Caco-2 (cell line): Measurements from ENCODE around the gene CCNI. TPM values are rescaled to one million over a fixed set of nuclear protein-coding genes. Genes with fewer than 3 reads are reported as not detected.
A peak's percentile ranks its signal among the peaks of the same experiment; 100 is the strongest.

Experiments used
- BruUV-seq: library from RNA; stranded (reverse); fragments of 400-500 nt; replicated peaks from 2 replicates; lab custom pipeline; 2021; lab: Mats Ljungman, UMichigan
- CTCF ChIA-PET: fragments of 300-600 bp; sonication (Branson Sonifier 250); formaldehyde crosslinking; loops from one replicate; lab custom pipeline; 2022; ENCODE audit warnings: antibody characterized with exemption; lab: Charles Lee
- POLR2A ChIA-PET: fragments of 300-600 bp; sonication (Branson Sonifier 250); formaldehyde crosslinking; loops from one replicate; lab custom pipeline; 2022; ENCODE audit warnings: antibody characterized with exemption; lab: Charles Lee
- DNase-seq, 2 experiments: peaks; one replicate each; pipeline versions ENCODE4 v3.0.0 to v3.0.0-alpha.2; 2020 to 2022
- H3K27me3 ChIP-seq: replicated peaks from 2 replicates; pipeline ENCODE4 v1.6.0; 2011; ENCODE audit warnings: low read length; ENCODE audit not compliant: control insufficient read depth, insufficient read depth
- H3K36me3 ChIP-seq: 2 replicates; pipeline ENCODE4 v1.5.1; 2011; ENCODE audit warnings: low read length; ENCODE audit not compliant: control insufficient read depth, insufficient read depth
- H3K4me1 ChIP-seq: fragments of 250-450 bp; sonication (Bioruptor Pico); 2 replicates; pipeline ENCODE4 v1.5.1; 2020; ENCODE audit warnings: mild to moderate bottlenecking
- H3K4me3 ChIP-seq: 2 replicates; pipeline ENCODE4 v1.5.1; 2011; ENCODE audit warnings: low read depth, mild to moderate bottlenecking, control low read depth, low read length
- H3K9me3 ChIP-seq: fragments of 250-450 bp; sonication (Bioruptor Pico); 2 replicates; pipeline ENCODE4 v1.5.1; 2020; ENCODE audit warnings: mild to moderate bottlenecking, moderate library complexity
- H3K27ac Mint-ChIP-seq: one replicate; pipeline ENCODE4 v1.8.0; 2022; ENCODE audit warnings: mixed read lengths; ENCODE audit not compliant: unreplicated experiment
- H3K27me3 Mint-ChIP-seq: one replicate; pipeline ENCODE4 v1.8.0; 2022; ENCODE audit warnings: mixed read lengths; ENCODE audit not compliant: insufficient read depth, unreplicated experiment
- H3K36me3 Mint-ChIP-seq: one replicate; pipeline ENCODE4 v1.8.0; 2022; ENCODE audit warnings: mild to moderate bottlenecking, mixed read lengths; ENCODE audit not compliant: insufficient read depth, unreplicated experiment
- H3K4me1 Mint-ChIP-seq: one replicate; pipeline ENCODE4 v1.8.0; 2022; ENCODE audit warnings: low read depth, mixed read lengths; ENCODE audit not compliant: unreplicated experiment
- H3K4me3 Mint-ChIP-seq: one replicate; pipeline ENCODE4 v1.8.0; 2022; ENCODE audit warnings: mild to moderate bottlenecking, moderate library complexity, mixed read lengths; ENCODE audit not compliant: unreplicated experiment
- H3K9me3 Mint-ChIP-seq: one replicate; pipeline ENCODE4 v1.8.0; 2022; ENCODE audit warnings: mixed read lengths; ENCODE audit not compliant: unreplicated experiment
- intact Hi-C: fragments of 100-400 bp; cut with micrococcal nuclease; formaldehyde crosslinking; loops from one replicate; pipeline ENCODE4 v1.10.0; 2022; ENCODE audit not compliant: unreplicated experiment
- total RNA-seq: library from RNA; stranded (reverse); gene quantifications from 2 replicates; pipeline ENCODE4 v1.2.3, GENCODE V29; 2022
- TF ChIP-seq, protein P1 (sequence below), 2 experiments: fragments of 200-600 bp in 1 of 2; IDR thresholded peaks; 1 replicate in 1 of 2; 2 replicates in 1 of 2; pipeline versions ENCODE4 v1.5.1 to v1.8.0; 2011 to 2022; ENCODE audit warnings: antibody characterized with exemption in 1 of 2, control low read depth in 1 of 2, inconsistent platforms in 1 of 2, low read depth in 1 of 2, low read length in 1 of 2, mild to moderate bottlenecking in 1 of 2, moderate library complexity in 1 of 2; ENCODE audit not compliant: insufficient read depth in 1 of 2, severe bottlenecking in 1 of 2, unreplicated experiment in 1 of 2

CCNI gene
- total RNA-seq, 1 experiment from 2014 or later: 164 TPM

DNA sequence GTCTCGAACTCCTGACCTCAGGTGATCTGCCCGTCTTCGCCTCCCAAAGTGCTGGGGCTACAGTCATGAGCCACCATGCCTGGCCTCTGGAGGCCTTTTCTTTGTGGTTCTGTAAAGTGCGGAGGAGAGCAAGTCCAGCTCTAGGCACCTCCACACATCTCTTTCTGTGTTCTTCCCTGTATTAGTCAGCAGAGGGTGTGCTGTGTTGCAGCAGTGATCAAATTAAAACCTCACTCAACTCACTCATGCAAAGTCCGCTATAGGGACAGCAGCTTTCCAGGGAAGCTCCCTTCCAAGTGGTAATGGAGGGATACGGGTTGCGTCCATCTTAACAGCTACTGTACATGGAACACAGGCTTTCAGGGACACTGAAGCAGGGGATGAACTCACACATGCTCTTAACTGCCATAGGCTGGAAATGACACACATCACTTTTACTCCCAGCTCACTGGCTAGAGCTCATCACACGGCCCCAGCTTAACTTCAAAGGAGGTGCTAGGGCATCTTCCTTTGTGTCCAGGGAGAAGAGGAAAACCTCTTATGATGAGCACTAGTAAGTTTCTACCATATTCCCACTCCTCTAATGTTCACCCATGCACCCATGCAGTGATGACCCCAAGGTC lies 45.2 kb upstream of the CCNI start:
- Histone ChIP-seq H3K4me3 (no peak overlapping the region), H3K9me3 (no peaks in the 10 kb centered on the region), H3K27me3 (no peaks in the 10 kb centered on the region; the same call in 1 of the 2 replicates), H3K4me1 (no peaks in the 10 kb centered on the region), H3K36me3 (no peaks in the 10 kb centered on the region)
- Mint-ChIP-seq H3K4me1 (no peaks in the 10 kb centered on the region), H3K27me3 (no peaks in the 10 kb centered on the region), H3K36me3 (no peaks in the 10 kb centered on the region), H3K9me3 (no peaks in the 10 kb centered on the region), H3K4me3 (no peak overlapping the region), H3K27ac (no peak overlapping the region)
- ChIA-PET POLR2A (no interaction called here), CTCF (interaction anchor here (0.8 to 2.0 kb wide), 2 partner anchors 69 to 83 kb away, joined by 3 to 30 read pairs; no protein-coding TSS in a partner anchor)
- intact Hi-C loops: no loop called here
- TF ChIP-seq, protein P1, sequence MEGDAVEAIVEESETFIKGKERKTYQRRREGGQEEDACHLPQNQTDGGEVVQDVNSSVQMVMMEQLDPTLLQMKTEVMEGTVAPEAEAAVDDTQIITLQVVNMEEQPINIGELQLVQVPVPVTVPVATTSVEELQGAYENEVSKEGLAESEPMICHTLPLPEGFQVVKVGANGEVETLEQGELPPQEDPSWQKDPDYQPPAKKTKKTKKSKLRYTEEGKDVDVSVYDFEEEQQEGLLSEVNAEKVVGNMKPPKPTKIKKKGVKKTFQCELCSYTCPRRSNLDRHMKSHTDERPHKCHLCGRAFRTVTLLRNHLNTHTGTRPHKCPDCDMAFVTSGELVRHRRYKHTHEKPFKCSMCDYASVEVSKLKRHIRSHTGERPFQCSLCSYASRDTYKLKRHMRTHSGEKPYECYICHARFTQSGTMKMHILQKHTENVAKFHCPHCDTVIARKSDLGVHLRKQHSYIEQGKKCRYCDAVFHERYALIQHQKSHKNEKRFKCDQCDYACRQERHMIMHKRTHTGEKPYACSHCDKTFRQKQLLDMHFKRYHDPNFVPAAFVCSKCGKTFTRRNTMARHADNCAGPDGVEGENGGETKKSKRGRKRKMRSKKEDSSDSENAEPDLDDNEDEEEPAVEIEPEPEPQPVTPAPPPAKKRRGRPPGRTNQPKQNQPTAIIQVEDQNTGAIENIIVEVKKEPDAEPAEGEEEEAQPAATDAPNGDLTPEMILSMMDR (IDR thresholded peaks at IDR 0.05; ENCODE audit: insufficient read depth in 1 of 2, low read depth in 1 of 2, low read length in 1 of 2, severe bottlenecking in 1 of 2, unreplicated experiment in 1 of 2): peak in 1 of 2 experiments; percentile 28
- BruUV-seq: no TSS peak
- peak in 1 of 2 experiments; percentile 12 for DNase-seq

DNA sequence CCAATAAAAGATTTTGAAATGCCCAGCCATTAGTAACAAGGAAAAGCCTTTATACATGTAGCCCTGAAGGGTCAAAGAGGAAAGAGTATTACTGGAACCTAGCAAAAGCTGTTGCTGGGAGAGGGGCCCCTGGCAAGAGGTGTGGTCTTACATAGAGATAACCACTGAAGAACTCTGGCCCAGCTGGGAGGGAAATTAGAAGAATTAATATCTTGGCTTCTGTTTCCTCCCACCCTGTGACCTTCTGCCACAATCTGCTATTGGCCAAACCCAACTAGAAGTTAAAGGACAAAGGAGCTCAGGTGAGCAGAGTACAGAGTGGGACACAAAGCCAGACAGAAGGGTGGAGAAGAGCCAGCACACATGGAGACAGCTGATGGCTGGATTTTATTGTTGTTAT lies 41.9 kb upstream of the CCNI start:
- CTCF ChIA-PET: no interaction called here

DNA sequence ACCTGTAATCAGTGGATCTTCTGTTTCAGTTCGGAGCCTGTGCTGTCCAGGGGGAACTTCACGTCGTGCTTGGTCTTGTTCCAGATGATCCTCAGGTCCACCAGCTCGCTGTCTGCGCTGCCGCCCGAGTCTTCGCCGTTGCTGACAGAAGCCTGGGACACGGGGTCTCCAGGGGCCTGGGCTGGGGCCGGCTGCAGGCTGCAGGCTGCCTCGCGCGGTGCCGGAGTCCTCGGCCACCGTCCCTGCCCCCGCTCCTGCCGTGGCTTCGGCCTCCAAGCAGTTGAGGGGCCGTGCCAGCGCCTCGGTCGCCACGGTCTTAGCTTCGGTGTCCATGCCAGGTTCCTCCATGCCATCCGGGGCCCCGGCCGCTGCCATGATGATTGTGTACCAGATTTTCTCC lies 37.3 kb upstream of the CCNI start:
- TF ChIP-seq, protein P1 (IDR thresholded peaks at IDR 0.05; ENCODE audit: insufficient read depth in 1 of 2, low read depth in 1 of 2, low read length in 1 of 2, severe bottlenecking in 1 of 2, unreplicated experiment in 1 of 2): no peak

More for the DNA sequence above, 41.9 kb upstream of the CCNI start:
- Histone ChIP-seq H3K27me3 (peaks cover 1% of the 10 kb centered on the region; the same call in 1 of the 2 replicates), H3K4me3 (no peak overlapping the region), H3K9me3 (no peaks in the 10 kb centered on the region), H3K36me3 (no peaks in the 10 kb centered on the region), H3K4me1 (no peaks in the 10 kb centered on the region)
- Mint-ChIP-seq H3K36me3 (no peaks in the 10 kb centered on the region), H3K4me1 (no peaks in the 10 kb centered on the region), H3K4me3 (no peak overlapping the region), H3K27ac (no peak overlapping the region), H3K27me3 (no peaks in the 10 kb centered on the region), H3K9me3 (no peaks in the 10 kb centered on the region)
- TF ChIP-seq, protein P1 (IDR thresholded peaks at IDR 0.05; ENCODE audit: insufficient read depth in 1 of 2, low read depth in 1 of 2, low read length in 1 of 2, severe bottlenecking in 1 of 2, unreplicated experiment in 1 of 2): no peak
- DNase-seq: no peak
- POLR2A ChIA-PET: no interaction called here
- no TSS peak for BruUV-seq
- intact Hi-C loops: no loop called here

More for the DNA sequence above, 37.3 kb upstream of the CCNI start:
- Histone ChIP-seq H3K4me1 (no peaks in the 10 kb centered on the region), H3K9me3 (no peaks in the 10 kb centered on the region), H3K36me3 (no peaks in the 10 kb centered on the region), H3K27me3 (0 out of 2 replicates have a peak, but pooled peaks cover 1% of the 10 kb centered on the region), H3K4me3 (no peak overlapping the region)
- ChIA-PET POLR2A (no interaction called here), CTCF (no interaction called here)
- Mint-ChIP-seq H3K4me3 (no peak overlapping the region), H3K4me1 (no peaks in the 10 kb centered on the region), H3K9me3 (no peaks in the 10 kb centered on the region), H3K36me3 (no peaks in the 10 kb centered on the region), H3K27me3 (no peaks in the 10 kb centered on the region), H3K27ac (no peak overlapping the region)
- intact Hi-C loops: no loop called here
- BruUV-seq: no TSS peak
- DNase-seq: no peak
